OCI-LY3 (cell line): ENCODE measurements around the gene HDDC3.
"Not testable (repeated sequence)": the region's sequence is repeated elsewhere in the genome, so short reads cannot be mapped to it uniquely, and the experiment has no call there.

Source experiments
- H2AFZ ChIP-seq: fragments of 200-600, 300-600 bp; shearing (Covaris generic); 2 replicates; pipeline ENCODE4 v1.6.0; 2014; ENCODE audit warnings: antibody characterized with exemption, low read depth, low read length
- H3K27ac ChIP-seq: fragments of 200-600, 300-600 bp; sonication (generic); 2 replicates; pipeline ENCODE4 v1.5.1; 2014; ENCODE audit warnings: mild to moderate bottlenecking, low read length, moderate library complexity, mixed read lengths
- H3K27me3 ChIP-seq: fragments of 200-600, 300-600 bp; sonication (generic); 2 replicates; pipeline ENCODE4 v1.6.1; 2014; ENCODE audit warnings: low read depth, low read length, mixed read lengths
- H3K36me3 ChIP-seq: fragments of 200-600, 300-600 bp; sonication (generic); replicated peaks from 2 replicates; pipeline ENCODE3; 2014; ENCODE audit warnings: low read depth, low read length, mixed read lengths
- H3K4me1 ChIP-seq: fragments of 300-600, 200-600 bp; sonication (generic); 2 replicates; pipeline ENCODE4 v1.6.1; 2014; ENCODE audit warnings: low read length, mixed read lengths
- H3K4me2 ChIP-seq: fragments of 200-600, 300-600 bp; sonication (generic); 2 replicates; pipeline ENCODE4 v1.6.1; 2014; ENCODE audit warnings: low read length, mixed read lengths
- H3K4me3 ChIP-seq: fragments of 300-600, 200-600 bp; sonication (generic); 2 replicates; pipeline ENCODE4 v1.5.1; 2014; ENCODE audit warnings: antibody characterized with exemption, mild to moderate bottlenecking, low read length, moderate library complexity
- H3K79me2 ChIP-seq: fragments of 300-600, 200-600 bp; shearing (Covaris generic); 2 replicates; pipeline ENCODE4 v1.6.1; 2014; ENCODE audit warnings: mild to moderate bottlenecking, low read length, mixed read lengths
- H3K9ac ChIP-seq: fragments of 300-600, 200-600 bp; shearing (Covaris generic); 2 replicates; pipeline ENCODE4 v1.6.0; 2014; ENCODE audit warnings: mild to moderate bottlenecking, low read length, moderate library complexity
- H3K9me3 ChIP-seq: fragments of 200-600, 300-600 bp; shearing (Covaris generic); 2 replicates; pipeline ENCODE4 v1.6.1; 2014; ENCODE audit warnings: low read length, mixed read lengths; ENCODE audit not compliant: insufficient read depth
- H4K20me1 ChIP-seq: fragments of 200-600, 300-600 bp; sonication (generic); 2 replicates; pipeline ENCODE4 v1.6.1; 2016; ENCODE audit warnings: low read length, mixed read lengths; ENCODE audit not compliant: insufficient read depth
- CTCF ChIP-seq: fragments of 200-600, 300-600 bp; sonication (generic); IDR thresholded peaks from 2 replicates; pipeline ENCODE4 v1.5.1; 2014; ENCODE audit warnings: antibody characterized with exemption, low read length, low read depth
- EZH2phosphoT487 ChIP-seq: fragments of 200-600 bp; shearing (Covaris generic); IDR thresholded peaks from 2 replicates; pipeline ENCODE4 v1.6.1; 2018; ENCODE audit warnings: antibody characterized with exemption, mixed run types, low read depth

Gene HDDC3

GRCh38 chr15:90924375-90924774 is 8.0 kb downstream of the HDDC3 start:
- H3K9ac ChIP-seq, result peak overlapping the region; percentile 45

GRCh38 chr15:90922712-90923322 is 9.5 kb downstream of the HDDC3 start:
- H3K4me2 ChIP-seq, result peak overlapping the region; percentile 31
- not testable (repeated sequence) for H3K9ac ChIP-seq, H3K4me3 ChIP-seq, H3K27ac ChIP-seq, H3K27me3 ChIP-seq, H2AFZ ChIP-seq, H3K9me3 ChIP-seq, H4K20me1 ChIP-seq, H3K79me2 ChIP-seq
- H3K36me3 ChIP-seq, result peaks cover 15% of the 10 kb centered on the region
- peaks cover 30% of the 10 kb centered on the region for H3K4me1 ChIP-seq

More at GRCh38 chr15:90924375-90924774, 8.0 kb downstream of the HDDC3 start:
- Histone ChIP-seq H3K9me3 (no peaks in the 10 kb centered on the region), H3K4me1 (peaks cover 45% of the 10 kb centered on the region), H3K36me3 (peaks cover 13% of the 10 kb centered on the region), H3K4me3 (peak overlapping the region; percentile 33), H2AFZ (no peak overlapping the region), H3K27ac (peak overlapping the region; percentile 51), H3K27me3 (no peaks in the 10 kb centered on the region), H3K4me2 (peak overlapping the region; percentile 70), H3K79me2 (no peaks in the 10 kb centered on the region), H4K20me1 (no peaks in the 10 kb centered on the region)
- TF ChIP-seq CTCF (no peak), EZH2phosphoT487 (no peak)

- Histone ChIP-seq H3K36me3 (peaks cover 15% of the 10 kb centered on the region), H3K4me2 (no peak overlapping the region), H3K27ac (no peak overlapping the region), H3K9me3 (no peaks in the 10 kb centered on the region), H3K79me2 (no peaks in the 10 kb centered on the region), H3K27me3 (no peaks in the 10 kb centered on the region), H3K4me1 (peaks cover 30% of the 10 kb centered on the region), H3K4me3 (no peak overlapping the region), H4K20me1 (no peaks in the 10 kb centered on the region), H2AFZ (no peak overlapping the region), H3K9ac (no peak overlapping the region)
- TF ChIP-seq EZH2phosphoT487 (no peak), CTCF (no peak)
These were observed 10.5 kb downstream of the HDDC3 start for GRCh38 chr15:90921887-90922286.

- Histone ChIP-seq H3K9ac (no peak overlapping the region), H2AFZ (no peak overlapping the region), H3K4me2 (no peak overlapping the region), H3K27ac (no peak overlapping the region), H3K4me3 (no peak overlapping the region), H4K20me1 (no peaks in the 10 kb centered on the region), H3K27me3 (no peaks in the 10 kb centered on the region), H3K9me3 (no peaks in the 10 kb centered on the region), H3K4me1 (peaks cover 16% of the 10 kb centered on the region), H3K36me3 (peaks cover 15% of the 10 kb centered on the region), H3K79me2 (no peaks in the 10 kb centered on the region)
- TF ChIP-seq EZH2phosphoT487 (no peak), CTCF (no peak)
These were observed 13.5 kb downstream of the HDDC3 start for GRCh38 chr15:90918835-90919234.
